Vagina (tissue), 2 donors: ENCODE results near the gene DDX52. TPM values are rescaled to one million over a fixed set of nuclear protein-coding genes. Genes with fewer than 3 reads are reported as not detected.

Source experiments
- DNase-seq, 2 donors: peaks; one replicate each; pipeline ENCODE4 v3.0.0-alpha.2; 2017; ENCODE audit errors: extremely low spot score in 2 of 2
- H3K27ac ChIP-seq: fragments of 200-600 bp; sonication (generic); one replicate; pipeline ENCODE4 v1.5.1; 2019
- H3K27me3 ChIP-seq: fragments of 200-600 bp; sonication (generic); one replicate; pipeline ENCODE4 v1.5.1; 2019
- H3K36me3 ChIP-seq, 2 donors: fragments of 200-600 bp; sonication (generic); one replicate each; pipeline ENCODE4 v1.5.1; 2017 to 2019
- H3K4me1 ChIP-seq: fragments of 200-600 bp; sonication (generic); one replicate; pipeline ENCODE4 v1.5.1; 2019
- H3K4me3 ChIP-seq, 2 donors: fragments of 200-600 bp; sonication (generic); 1 replicate in 1 of 2; 2 replicates in 1 of 2; pipeline ENCODE4 v1.5.1; 2016 to 2019
- H3K9me3 ChIP-seq: fragments of 200-600 bp; sonication (generic); one replicate; pipeline ENCODE4 v1.5.1; 2019
- CTCF ChIP-seq, 3 experiments: fragments of 450-650 bp in 2 of 3; fragments of 200-600 bp in 1 of 3; sonication (generic) in 1 of 3; IDR thresholded peaks; one replicate each; pipeline ENCODE4 v1.5.1; 2017 to 2019; ENCODE audit warnings: antibody characterized with exemption in 3 of 3, mild to moderate bottlenecking in 2 of 3, moderate library complexity in 2 of 3
- POLR2A ChIP-seq, 2 donors: fragments of 450-650 bp; IDR thresholded peaks; one replicate each; pipeline ENCODE4 v1.6.1; 2017; ENCODE audit warnings: antibody characterized with exemption in 2 of 2, mild to moderate bottlenecking in 2 of 2, moderate library complexity in 2 of 2
- POLR2AphosphoS5 ChIP-seq, 2 donors: sonication (generic); formaldehyde crosslinking; IDR thresholded peaks; one replicate each; pipeline ENCODE4 v1.9.0; 2017; ENCODE audit warnings: antibody characterized with exemption in 2 of 2, mild to moderate bottlenecking in 2 of 2, low read depth in 1 of 2; ENCODE audit not compliant: insufficient read depth in 1 of 2
- intact Hi-C: fragments of 100-400 bp; cut with DNase I; formaldehyde crosslinking; loops from one replicate; pipeline ENCODE4 v1.15.1; 2023
- microRNA-seq: library from miRNA; unstranded; fragments of <30 nt; microRNA quantifications from one replicate; pipeline ENCODE4, GENCODE V29; 2017; ENCODE audit warnings: borderline number of aligned reads, borderline replicate concordance
- small RNA-seq: library from RNA; depleted of rRNA; stranded (forward); fragments of <200 nt; gene quantifications from one replicate; pipeline ENCODE3, GENCODE V24; 2016
- total RNA-seq: library from RNA; depleted of rRNA; stranded (reverse); fragments of >200 nt; gene quantifications from one replicate; pipeline ENCODE4 v1.2.3, GENCODE V29; 2016

DDX52 gene
- total RNA-seq, 1 donor from 2014 or later, result 20.1 TPM

GRCh38 chr17:37564252-37564651 lies 79.0 kb downstream of the DDX52 start:
- intact Hi-C loops, result no loop called here
- Histone ChIP-seq H3K27me3 (no peaks in the 10 kb centered on the region), H3K4me1 (no peaks in the 10 kb centered on the region), H3K27ac (no peak overlapping the region), H3K4me3 (no peak overlapping the region), H3K36me3 (peaks cover 0 to 55% of the 10 kb centered on the region in 2 donors), H3K9me3 (no peaks in the 10 kb centered on the region)
- no peak for DNase-seq
- TF ChIP-seq CTCF (IDR thresholded peaks at IDR 0.05), result no peak
- no peak for TF ChIP-seq POLR2A (IDR thresholded peaks at IDR 0.05)
- no peak for TF ChIP-seq POLR2AphosphoS5 (IDR thresholded peaks at IDR 0.05; ENCODE audit: insufficient read depth in 1 of 2, low read depth in 1 of 2)

- TF ChIP-seq POLR2A (IDR thresholded peaks at IDR 0.05), result no peak
- no peak for TF ChIP-seq POLR2AphosphoS5 (IDR thresholded peaks at IDR 0.05; ENCODE audit: insufficient read depth in 1 of 2, low read depth in 1 of 2)
- no peak for DNase-seq
- peaks cover 0 to 40% of the 10 kb centered on the region in 2 donors for H3K36me3 ChIP-seq
- no peak overlapping the region for H3K27ac ChIP-seq
- H3K4me3 ChIP-seq, result no peak overlapping the region
- H3K4me1 ChIP-seq, result no peaks in the 10 kb centered on the region
- intact Hi-C loops, result no loop called here
- no peaks in the 10 kb centered on the region for H3K9me3 ChIP-seq
- no peaks in the 10 kb centered on the region for H3K27me3 ChIP-seq
These were observed 81.1 kb downstream of the DDX52 start for GRCh38 chr17:37562016-37562745.

Small RNA genes lying within 50 kb of the gene (microRNA-seq; reads per million reads assigned to microRNA genes)
- not detected for gene MIR378J

Small RNA genes lying within 50 kb of the gene (small RNA-seq; reads per million reads assigned to genes)
- gene MIR378J, result not detected

Other genes starting within 250 kb of the DDX52 start
- 44.7 TPM for gene ACACA, start 236.6 kb downstream of the DDX52 start, total RNA-seq
- gene TADA2A, start 236.6 kb downstream of the DDX52 start, total RNA-seq, result 44.2 TPM
- 19.9 TPM for gene DUSP14, start 153.6 kb downstream of the DDX52 start, total RNA-seq
- 42.2 TPM for gene SYNRG, start 34.0 kb downstream of the DDX52 start, total RNA-seq
- gene HNF1B, start 101.6 kb upstream of the DDX52 start, total RNA-seq, result not detected